Fibroblast of lung (primary cell): ENCODE results near the gene TCTA.

Source experiments
- CTCF ChIP-seq, 2 donors: IDR thresholded peaks in 1 of 2; conservative IDR thresholded peaks in 1 of 2; 1 replicate in 1 of 2; 2 replicates in 1 of 2; pipeline ENCODE4 v1.5.1; 2011 to 2012; ENCODE audit warnings: low read length in 2 of 2, control low read depth in 1 of 2, inconsistent platforms in 1 of 2, low read depth in 1 of 2, mild to moderate bottlenecking in 1 of 2
- EZH2 ChIP-seq: IDR thresholded peaks from 2 replicates; pipeline ENCODE4 v1.5.1; 2012; ENCODE audit warnings: low read length, control low read depth, mild to moderate bottlenecking; ENCODE audit errors: missing control alignments

GRCh38 chr3:49387721-49388120 is 24.5 kb upstream of the TCTA start:
- TF ChIP-seq CTCF (conservative IDR thresholded peaks at IDR 0.05 in 1 of 2, IDR thresholded peaks at IDR 0.05 in 1 of 2; ENCODE audit: low read depth in 1 of 2, low read length in 2 of 2) (no peak), EZH2 (no peak)
